Measurements from ENCODE around the gene FSTL4.

- TF ChIP-seq CTCF (IDR thresholded peaks at IDR 0.05) (peak in 4 of 6 experiments; percentile 30 to 40 (median 34)), POLR2A (IDR thresholded peaks at IDR 0.05) (no peak)
Observed at GRCh38 chr5:133460172-133460758, 152.1 kb downstream of the FSTL4 start.

Data from Peyer's patch (tissue), 4 donors.